ENCODE results near the gene CCL17.

DNA sequence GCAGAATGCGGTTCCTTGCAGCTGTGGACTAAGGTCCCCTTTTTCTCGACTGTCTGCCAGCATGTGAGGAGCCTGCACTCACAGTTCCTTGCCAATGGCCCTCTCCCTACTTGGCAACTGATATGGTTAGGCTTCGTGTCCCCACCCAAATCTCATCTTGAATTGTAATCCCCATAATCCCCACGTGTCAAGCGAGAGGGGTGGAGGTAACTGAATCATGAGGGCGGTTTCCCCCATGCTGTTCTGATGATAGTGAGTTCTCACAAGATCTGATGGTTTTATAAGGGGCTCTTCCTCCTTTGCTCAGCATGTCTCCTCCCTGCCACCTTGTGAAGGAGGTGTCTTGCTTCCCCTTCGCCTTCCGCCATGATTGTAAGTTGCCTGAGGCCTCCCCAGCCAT lies 22.7 kb downstream of the CCL17 start:
- TF ChIP-seq CTCF (conservative IDR thresholded peaks at IDR 0.05 in 1 of 2, IDR thresholded peaks at IDR 0.05 in 1 of 2; ENCODE audit: extremely low read depth in 1 of 2, insufficient read depth in 1 of 2, low read depth in 1 of 2, low read length in 2 of 2) (no peak), EZH2 (IDR thresholded peaks at IDR 0.05; ENCODE audit: borderline replicate concordance, low read length) (no peak)

Measured in mammary epithelial cell (primary cell).